CD4-positive, alpha-beta T cell treated with Interleukin-1 beta for 1 hour (primary cell): ENCODE measurements around the gene MTHFD2L.
"Not testable (repeated sequence)": the region's sequence is repeated elsewhere in the genome, so short reads cannot be mapped to it uniquely, and the experiment has no call there.

Source experiments
- DNase-seq, 2 donors: peaks; one replicate each; pipeline ENCODE4 v3.0.0-alpha.2; 2020 to 2022

MTHFD2L gene

GRCh38 chr4:74190919-74191397, 33.0 kb downstream of the MTHFD2L start:
- no peak for DNase-seq

GRCh38 chr4:74197080-74197479, 39.2 kb downstream of the MTHFD2L start:
- no peak for DNase-seq

DNA sequence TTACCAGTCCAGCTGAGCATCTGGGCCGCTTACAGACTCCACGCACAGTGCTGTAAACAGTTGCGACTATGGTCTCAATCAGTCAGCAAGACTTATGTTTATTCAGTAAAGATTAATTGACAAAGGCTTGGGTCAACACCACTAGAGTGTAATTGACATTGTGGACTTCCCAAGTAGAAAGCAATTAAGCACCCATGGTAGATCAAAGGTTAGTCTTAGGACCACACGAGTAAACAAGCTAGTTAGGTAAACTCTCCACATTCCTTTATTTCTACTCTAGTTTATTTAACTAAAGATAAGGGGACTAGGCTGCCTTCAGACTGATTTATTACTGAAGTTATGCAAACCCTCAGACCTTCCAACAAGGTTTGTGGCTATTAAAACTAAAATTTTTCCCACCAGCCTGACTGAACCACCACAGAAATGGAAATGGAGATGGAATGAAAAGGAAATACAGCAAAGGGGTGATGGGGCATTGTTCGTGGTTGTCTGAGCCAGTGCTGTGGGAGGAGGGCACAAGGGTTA, 44.2 kb downstream of the MTHFD2L start:
- no peak for DNase-seq

- no peak for DNase-seq
Observed at GRCh38 chr4:74203467-74203866, 45.5 kb downstream of the MTHFD2L start.

GRCh38 chr4:74205046-74205445, 47.1 kb downstream of the MTHFD2L start:
- DNase-seq, result no peak

- DNase-seq, result no peak
Observed at GRCh38 chr4:74205559-74205958, 47.6 kb downstream of the MTHFD2L start.

DNA sequence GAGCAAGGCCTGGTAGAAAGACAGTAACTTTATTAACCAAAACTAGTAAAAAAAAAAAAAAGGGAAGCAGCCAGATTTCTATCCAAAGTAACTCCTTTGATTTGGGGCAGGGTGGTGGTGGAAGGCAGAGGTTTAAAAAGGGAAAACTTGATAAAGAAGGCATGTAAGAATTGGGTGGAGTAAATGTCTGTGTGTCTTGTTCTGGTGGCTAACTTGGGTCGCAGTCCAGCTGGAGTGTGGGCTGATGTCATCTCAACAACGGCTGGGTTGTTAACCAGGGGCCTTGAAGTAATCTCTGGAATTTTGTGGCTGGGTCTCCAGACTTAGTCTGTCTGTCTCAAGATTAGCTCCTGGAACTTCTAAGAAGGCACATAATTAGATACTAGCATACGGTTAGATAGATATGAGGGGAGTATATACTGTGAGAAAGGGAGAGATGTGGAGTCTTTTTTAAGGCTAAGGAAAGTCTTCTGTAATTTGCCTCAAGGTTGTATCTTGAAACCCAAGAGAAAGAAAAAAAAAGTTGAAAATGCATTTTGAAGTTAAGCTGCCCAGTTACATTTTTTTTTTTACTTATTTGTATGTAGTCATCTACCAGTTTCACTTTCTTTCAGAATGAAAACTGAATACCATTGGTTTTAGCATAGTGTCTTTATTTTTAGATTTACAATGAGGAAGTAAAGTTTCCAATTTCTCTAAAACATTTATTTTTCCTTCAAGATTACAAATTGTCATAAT, 48.3 kb downstream of the MTHFD2L start:
- no peak for DNase-seq

- not testable (repeated sequence) for DNase-seq
Observed at GRCh38 chr4:74214457-74215159, 56.7 kb downstream of the MTHFD2L start.

DNA sequence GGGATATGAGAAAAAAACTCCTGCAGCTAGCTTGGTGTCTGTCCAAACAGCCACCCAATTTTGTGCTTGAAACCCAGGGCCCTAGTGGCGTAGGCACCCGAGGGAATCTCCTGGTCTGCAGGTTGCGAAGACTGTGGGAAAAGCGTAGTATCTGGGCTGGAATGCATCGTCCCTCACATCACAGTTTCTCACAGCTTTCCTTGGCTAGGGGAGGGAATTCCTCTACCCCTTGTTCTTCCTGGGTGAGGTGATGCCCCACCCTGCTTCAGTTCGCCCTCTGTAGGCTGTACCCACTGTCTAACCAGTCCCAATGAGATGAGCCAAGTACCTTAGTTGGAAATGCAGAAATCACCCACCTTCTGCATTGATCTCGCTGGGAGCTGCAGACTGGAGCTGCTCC, 57.3 kb downstream of the MTHFD2L start:
- DNase-seq, result not testable (repeated sequence)

- DNase-seq, result no peak
Observed at GRCh38 chr4:74217365-74217764, 59.4 kb downstream of the MTHFD2L start.

DNA sequence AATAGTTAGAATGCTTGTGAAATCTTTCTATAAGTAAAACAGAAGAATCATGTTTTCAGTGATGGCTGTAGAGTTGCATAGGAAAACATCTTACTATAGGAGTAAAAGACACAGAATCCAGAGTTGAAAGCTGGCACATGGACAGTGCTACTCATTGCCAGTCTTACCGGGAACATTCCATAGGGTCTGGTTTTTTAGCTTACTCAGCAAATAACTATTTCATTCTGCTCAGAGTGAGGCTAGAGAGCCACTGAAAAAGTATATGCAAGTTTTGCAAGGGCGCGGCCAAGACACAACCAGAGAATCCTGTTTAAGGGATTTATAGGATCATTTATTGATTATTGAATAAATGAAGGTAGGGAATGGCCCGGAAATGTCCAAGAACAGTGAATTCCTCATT, 60.3 kb downstream of the MTHFD2L start:
- DNase-seq, result no peak

GRCh38 chr4:74219240-74219639, 61.3 kb downstream of the MTHFD2L start:
- no peak for DNase-seq

GRCh38 chr4:74223098-74223497, 65.2 kb downstream of the MTHFD2L start:
- no peak for DNase-seq

DNA sequence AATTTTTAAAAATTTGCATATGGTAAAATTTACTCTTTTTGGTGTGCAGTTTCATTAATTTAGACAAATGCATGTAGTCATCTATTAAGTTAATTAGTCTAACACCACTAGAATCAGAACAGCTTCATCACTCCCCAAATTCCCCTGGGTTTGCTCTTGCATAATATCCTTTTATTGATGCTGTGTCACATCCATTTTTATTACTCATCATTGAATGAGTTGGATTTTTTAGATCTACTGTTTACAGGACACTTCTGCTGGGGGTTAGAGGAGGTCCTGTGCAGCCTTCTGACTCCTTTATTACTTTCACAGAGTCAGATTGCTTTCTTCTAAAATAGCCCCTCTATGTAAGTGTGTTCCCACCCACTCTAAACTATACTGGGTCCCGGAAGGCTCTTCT, 65.9 kb downstream of the MTHFD2L start:
- no peak for DNase-seq

DNA sequence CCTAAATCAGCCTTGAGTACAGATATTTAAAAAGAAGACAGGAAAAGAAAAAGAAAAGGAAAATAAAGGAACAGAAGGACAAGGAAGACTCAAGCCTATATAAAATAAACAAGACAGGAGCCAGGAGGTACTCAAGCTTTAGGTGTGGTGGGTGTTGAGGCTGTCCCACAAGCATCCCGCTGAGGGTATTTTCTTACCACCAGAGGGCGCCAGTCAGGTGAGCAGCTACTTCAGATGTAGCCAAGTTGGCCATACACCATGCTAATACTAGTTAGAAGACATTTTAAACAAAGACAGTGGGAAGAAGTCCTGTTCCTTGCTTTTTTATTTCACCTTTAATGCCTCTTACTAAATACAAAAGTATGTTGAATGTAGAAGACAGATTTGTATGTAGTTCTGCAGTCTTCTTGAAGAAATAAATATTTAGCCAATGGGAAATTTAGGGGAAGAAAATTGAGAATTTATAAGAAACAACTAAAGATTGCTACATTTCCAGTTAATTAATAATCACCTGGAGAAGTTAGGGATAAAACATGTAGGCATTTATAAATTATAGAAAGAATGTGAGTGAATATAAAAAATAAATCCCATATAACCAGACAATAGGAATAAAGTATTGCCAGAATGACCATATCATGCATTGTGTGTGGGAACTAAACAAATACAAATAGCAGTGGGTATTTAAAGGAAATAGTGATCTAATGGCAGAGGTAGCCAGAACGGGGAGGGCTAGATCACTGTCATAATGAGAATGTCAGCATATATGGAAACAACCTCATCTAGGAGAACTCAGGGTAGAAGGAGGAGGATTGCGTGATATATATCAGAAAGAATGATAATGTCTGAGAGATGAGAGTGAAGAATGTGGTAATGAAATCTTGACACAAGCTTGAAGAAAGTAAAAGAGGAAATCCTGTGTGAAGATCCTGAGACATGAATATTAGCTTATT, 71.0 kb downstream of the MTHFD2L start:
- DNase-seq, result peak; percentile 65 to 72

DNA sequence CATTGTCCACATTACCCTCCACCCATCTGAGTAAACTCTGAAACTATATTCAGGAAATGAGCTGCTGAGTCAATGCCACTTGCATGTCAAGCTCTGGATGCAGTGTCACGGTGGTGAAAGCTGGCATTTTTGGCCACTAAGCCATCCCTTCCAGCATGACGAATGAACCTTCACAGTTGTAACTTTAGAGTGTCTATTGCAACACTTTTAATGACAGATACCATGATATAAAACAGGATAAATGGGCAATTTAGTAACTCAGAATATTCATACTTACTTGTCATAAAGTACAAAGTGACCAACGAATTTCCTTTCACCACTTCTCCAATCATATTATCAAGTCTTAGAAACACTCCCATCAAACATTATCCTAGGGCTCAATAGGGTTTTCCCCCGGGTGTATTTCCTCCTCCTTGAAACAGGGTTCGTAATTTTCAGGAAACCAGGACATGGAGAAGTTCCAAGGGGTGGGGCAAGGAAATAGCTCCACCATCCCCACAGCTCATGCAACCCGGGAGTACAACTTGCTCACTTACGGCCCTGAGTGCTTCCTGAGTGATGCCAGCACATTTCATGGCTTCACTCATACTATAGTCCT, 73.1 kb downstream of the MTHFD2L start:
- peak in 1 of 2 donors; percentile 65 for DNase-seq

- DNase-seq, result no peak
Observed at GRCh38 chr4:74235135-74235534, 77.2 kb downstream of the MTHFD2L start.

GRCh38 chr4:74237425-74237966, 79.6 kb downstream of the MTHFD2L start:
- DNase-seq, result no peak

GRCh38 chr4:74244049-74244448, 86.1 kb downstream of the MTHFD2L start:
- no peak for DNase-seq

- DNase-seq, result no peak
Observed at GRCh38 chr4:74252933-74253332, 95.0 kb downstream of the MTHFD2L start.

DNA sequence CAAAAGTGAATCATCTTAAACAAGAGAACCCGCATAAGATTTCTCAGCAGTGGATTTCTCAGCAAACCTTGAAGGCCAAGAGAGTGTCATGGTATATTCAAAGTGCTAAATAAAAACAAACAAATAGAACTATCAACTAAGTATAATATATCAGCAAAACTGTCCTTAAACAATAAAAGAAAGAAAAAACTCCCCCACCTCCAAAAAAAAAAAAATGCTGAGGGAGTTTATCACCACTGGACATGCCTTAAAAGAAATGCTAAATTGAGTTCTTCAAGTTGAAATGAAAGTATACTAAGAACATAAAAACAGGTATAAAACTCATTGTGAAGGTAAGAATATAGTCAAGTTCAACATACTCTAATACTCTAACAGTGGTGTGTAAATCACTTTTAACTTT, 96.5 kb downstream of the MTHFD2L start:
- DNase-seq, result no peak

GRCh38 chr4:74255096-74255495, 97.2 kb downstream of the MTHFD2L start:
- DNase-seq, result no peak
